ENCODE measurements around the gene FUT8. TPM values are rescaled to one million over a fixed set of nuclear protein-coding genes. Genes with fewer than 3 reads are reported as not detected.

The FUT8 gene
- total and polyA plus RNA-seq, 2 of the 8 experiments (the other 6 are each of a cell fraction or from before 2014, with no cell fraction given) = 10.5 to 25.1 TPM

DNA sequence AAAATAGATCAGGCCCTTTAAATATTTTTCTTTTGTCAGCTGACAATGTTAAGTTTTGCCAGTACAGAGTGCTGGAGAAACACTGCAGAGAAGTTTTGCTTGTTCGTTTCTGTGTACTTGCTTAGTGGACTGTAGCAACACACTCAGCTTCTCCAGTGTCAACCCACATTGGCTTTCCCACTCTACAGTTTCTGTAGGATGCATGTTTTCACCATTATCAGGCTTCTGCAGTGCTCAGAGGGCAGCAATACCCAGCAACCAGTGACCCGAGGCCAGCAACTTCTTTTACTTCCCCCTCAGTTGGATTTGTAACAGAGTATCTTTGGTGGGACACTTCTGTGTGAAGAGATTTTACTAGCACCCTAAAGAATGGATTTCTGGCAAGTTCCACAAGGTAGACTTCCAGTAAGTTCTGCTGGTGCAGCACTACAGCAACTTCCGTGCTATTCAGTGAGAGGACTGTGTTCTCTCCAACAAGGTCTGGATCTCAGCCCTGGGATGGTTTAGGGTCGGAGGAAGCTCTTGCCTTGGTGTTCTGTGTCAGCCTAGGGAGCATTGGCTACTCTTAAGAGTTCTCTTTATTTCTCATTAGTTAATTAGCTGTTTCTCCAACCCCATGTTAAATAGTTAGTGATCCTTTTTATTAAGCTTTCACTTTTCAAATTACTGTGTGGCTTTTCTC lies 70.4 kb downstream of the FUT8 start (continued):
- no peak for TF ChIP-seq KDM4A (IDR thresholded peaks at IDR 0.05; ENCODE audit: low read depth, low read length, severe bottlenecking)
- TF ChIP-seq FOSL1 (IDR thresholded peaks at IDR 0.05; ENCODE audit: insufficient read depth, low read depth, low read length) = no peak
- TF ChIP-seq SP4 (IDR thresholded peaks at IDR 0.05; ENCODE audit: low read length) = no peak
- TF ChIP-seq EGR1 (IDR thresholded peaks at IDR 0.05; ENCODE audit: borderline replicate concordance, low read depth, low read length) = no peak
- TF ChIP-seq TBP (IDR thresholded peaks at IDR 0.05; ENCODE audit: low read depth, low read length) = no peak

Data from H1 (cell line).